GM20000 (cell line): Measurements from ENCODE around the gene SYT7.

Source experiments
- DNase-seq: peaks from one replicate; pipeline ENCODE4 v3.0.0; 2012; ENCODE audit warnings: low spot score
- TF ChIP-seq, protein P1 (sequence below): IDR thresholded peaks from 2 replicates; pipeline ENCODE4 v1.5.1; 2012; ENCODE audit warnings: mild to moderate bottlenecking, control low read depth; ENCODE audit errors: extremely low read depth, missing control alignments

Gene SYT7

DNA sequence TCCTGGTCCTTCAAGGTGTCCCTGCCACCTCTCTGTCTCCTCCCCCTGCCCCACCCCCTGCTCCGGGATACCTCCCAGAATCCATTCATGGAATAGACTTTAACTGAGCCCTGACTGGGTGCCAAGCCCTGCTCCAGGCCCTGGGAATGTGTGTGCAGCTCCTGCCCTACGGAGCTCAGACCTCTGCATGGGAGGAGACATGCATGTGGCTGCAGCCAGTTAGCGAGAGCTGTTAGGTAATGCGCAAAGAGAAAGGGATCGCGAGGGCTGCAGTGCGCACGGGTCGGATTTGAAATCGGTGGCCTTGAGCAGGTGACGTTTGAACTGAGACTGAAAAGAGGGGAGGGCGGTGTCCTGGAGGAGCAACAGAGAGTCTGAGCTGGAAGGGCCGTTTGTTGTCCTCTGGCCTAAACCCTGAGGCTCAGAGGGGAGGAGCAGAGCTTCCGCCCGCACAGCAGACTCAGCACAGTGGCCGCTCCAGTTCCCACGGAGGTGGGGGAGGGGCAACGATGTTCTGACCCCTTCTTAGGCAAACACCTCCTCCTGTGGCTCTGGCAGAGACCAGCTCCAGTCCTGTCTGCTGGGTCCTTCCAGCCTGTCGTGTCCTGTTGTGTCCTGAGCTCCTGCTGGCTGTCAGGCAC lies 92.1 kb downstream of the SYT7 start:
- DNase-seq, result no peak
- TF ChIP-seq, protein P1, sequence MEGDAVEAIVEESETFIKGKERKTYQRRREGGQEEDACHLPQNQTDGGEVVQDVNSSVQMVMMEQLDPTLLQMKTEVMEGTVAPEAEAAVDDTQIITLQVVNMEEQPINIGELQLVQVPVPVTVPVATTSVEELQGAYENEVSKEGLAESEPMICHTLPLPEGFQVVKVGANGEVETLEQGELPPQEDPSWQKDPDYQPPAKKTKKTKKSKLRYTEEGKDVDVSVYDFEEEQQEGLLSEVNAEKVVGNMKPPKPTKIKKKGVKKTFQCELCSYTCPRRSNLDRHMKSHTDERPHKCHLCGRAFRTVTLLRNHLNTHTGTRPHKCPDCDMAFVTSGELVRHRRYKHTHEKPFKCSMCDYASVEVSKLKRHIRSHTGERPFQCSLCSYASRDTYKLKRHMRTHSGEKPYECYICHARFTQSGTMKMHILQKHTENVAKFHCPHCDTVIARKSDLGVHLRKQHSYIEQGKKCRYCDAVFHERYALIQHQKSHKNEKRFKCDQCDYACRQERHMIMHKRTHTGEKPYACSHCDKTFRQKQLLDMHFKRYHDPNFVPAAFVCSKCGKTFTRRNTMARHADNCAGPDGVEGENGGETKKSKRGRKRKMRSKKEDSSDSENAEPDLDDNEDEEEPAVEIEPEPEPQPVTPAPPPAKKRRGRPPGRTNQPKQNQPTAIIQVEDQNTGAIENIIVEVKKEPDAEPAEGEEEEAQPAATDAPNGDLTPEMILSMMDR, result no peak

DNA sequence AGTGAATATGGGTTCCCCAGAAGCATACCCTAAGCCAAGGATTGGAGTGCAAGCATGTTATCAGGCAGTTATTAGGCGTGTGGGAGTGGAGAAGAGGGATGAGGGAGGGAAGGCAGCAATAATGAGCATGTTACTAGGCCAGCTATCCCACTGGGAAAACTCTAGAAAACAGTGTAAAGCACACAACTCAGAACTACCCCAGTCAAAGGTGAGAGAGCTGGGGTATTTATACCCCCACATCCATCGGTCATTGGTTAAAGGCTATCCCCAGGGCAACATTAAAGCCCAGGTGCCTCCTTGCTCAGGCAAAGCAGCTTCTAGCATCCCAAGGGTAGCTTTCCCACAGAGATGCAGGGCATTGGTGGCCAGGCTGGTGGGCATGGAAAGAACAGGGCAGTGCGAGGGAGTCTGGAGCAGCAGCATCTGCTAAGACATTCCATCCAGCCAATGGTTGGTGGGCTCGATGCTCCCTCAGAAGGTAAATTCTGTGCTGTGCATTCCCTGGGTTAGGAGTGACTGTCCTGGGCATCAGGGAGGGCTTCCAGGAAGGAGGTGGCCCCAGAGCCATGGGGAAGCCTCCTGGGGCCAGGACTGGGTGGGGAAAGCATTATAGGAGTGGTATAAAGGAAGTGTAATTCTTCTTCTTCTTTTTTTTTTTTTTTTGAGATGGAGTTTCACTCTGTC lies 93.4 kb downstream of the SYT7 start:
- TF ChIP-seq, protein P1, result no peak
- DNase-seq, result no peak

DNA sequence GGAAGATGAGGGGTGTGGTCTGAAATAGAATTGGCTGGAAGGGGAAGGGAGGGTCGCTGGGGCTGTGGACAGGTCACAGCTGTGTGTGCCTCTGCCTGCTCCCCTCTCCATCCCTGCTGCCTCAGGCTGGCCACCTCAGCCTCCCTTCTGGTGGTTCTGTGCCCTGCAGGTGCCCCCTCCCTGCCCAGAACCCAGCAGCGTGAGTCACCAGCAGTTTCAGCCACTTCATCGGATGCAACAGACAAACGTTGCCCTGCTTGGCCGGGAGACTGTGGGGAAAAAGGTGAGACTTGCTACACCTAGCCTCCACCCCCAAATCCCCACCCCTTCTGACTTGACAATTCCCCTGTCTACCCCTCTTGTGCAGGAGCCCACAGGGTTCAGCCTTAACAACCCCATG lies 94.1 kb downstream of the SYT7 start:
- no peak for DNase-seq
- TF ChIP-seq, protein P1, result no peak

DNA sequence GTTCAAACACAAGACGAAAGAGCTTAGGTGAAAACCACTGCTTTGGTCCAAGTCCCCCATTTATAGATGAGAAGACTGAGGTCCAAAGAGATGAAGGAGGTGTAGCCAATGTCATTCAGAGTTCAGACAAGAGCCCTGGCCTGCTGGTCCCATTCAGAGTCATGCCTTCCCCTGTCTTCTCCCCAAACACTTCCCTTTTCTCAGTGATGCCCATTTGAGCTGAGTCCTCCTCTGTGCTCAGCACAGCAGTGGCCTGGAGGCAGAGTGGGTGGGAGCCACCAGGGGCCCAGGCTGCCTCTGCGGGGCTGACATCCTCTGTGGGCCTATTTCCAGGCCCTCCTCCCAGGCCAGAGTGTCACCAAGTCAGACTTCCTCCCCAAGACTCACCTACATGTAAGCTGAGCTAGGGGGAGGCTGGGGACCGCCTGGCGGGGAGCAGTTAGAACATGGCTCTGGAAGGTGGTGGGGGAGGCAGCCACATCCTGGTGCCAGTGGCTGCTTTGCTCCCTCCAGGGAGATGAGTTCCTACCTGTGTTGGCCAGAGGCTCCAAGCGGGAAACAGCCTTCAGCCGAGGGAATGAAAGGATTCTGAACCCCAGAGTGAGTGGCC lies 94.8 kb downstream of the SYT7 start:
- DNase-seq, result no peak
- TF ChIP-seq, protein P1, result no peak

DNA sequence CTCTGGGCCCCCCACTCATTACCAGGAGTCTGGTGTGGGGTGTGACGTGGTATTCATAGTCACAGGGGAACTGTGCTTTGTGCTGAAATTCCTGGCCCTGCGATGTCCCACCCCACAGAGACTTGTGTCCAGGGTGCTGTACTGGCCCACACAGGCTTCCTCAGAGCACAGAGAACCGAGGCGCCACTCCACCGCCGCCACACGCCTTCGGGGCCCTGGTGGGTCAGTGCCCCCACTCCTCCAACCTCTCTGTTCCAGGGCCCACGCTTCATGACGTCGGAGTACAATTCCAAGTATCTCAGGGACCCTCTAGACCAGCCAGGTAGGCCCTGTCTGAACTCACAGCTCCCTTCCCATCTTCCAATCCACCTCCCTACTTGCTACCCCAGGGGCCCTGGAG lies 95.8 kb downstream of the SYT7 start:
- DNase-seq, result no peak
- TF ChIP-seq, protein P1, result no peak

DNA sequence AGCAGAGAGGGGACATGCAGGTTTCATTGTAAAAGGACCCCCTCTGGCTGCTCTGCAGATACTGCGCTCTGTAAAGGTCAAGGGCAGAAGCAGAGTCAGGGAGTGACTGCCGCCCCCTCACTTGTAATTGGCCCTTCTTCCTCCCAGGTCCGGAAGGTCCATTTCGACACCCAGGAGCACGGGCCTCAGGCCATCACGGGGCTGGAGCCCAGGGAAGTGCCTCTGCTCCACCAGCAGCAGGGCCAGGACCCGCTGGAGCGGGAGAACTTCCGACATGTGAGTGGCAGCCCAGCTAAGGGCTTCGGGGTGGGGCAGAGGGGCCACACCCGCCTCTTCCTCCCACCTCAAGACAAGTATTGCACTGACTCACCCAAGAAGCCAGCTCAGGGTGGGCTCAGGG lies 96.3 kb downstream of the SYT7 start:
- no peak for DNase-seq
- TF ChIP-seq, protein P1, result no peak

DNA sequence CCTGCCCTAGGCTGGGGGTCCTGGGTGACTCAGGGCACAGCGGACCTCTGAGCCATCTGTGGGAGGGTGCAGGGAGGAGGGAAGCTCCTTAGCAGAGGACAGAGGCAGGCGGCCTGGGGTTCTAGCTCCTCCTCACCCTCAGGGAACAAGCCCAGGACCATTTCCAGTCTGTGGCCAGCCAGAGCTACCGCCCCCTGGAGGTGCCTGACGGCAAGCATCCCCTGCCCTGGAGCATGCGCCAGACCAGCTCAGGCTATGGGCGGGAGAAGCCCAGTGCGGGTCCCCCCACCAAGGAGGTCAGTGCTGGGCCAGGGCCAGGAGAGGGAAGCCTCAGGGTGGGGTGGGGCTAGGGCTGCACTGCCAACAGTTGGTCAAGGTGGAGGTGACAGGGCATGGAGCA lies 98.4 kb downstream of the SYT7 start:
- TF ChIP-seq, protein P1, result peak; percentile 66
- DNase-seq, result peak; percentile 60
